ENCODE results near the gene ZNF580.

- TF ChIP-seq, protein P1, sequence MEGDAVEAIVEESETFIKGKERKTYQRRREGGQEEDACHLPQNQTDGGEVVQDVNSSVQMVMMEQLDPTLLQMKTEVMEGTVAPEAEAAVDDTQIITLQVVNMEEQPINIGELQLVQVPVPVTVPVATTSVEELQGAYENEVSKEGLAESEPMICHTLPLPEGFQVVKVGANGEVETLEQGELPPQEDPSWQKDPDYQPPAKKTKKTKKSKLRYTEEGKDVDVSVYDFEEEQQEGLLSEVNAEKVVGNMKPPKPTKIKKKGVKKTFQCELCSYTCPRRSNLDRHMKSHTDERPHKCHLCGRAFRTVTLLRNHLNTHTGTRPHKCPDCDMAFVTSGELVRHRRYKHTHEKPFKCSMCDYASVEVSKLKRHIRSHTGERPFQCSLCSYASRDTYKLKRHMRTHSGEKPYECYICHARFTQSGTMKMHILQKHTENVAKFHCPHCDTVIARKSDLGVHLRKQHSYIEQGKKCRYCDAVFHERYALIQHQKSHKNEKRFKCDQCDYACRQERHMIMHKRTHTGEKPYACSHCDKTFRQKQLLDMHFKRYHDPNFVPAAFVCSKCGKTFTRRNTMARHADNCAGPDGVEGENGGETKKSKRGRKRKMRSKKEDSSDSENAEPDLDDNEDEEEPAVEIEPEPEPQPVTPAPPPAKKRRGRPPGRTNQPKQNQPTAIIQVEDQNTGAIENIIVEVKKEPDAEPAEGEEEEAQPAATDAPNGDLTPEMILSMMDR (IDR thresholded peaks at IDR 0.05) = no peak
- TF ChIP-seq ZFX (IDR thresholded peaks at IDR 0.05; ENCODE audit: borderline replicate concordance) = no peak
Observed at GRCh38 chr19:55650602-55651230, 9.9 kb downstream of the ZNF580 start.
